Activated CD4-positive, alpha-beta T cell treated with anti-CD3 and anti-CD28 coated beads, Interleukin-2, amount 10 ng/mL, durations not matched to agents 7 days and 5 days (primary cell): ENCODE measurements around the gene FBXO31. TPM values are rescaled to one million over a fixed set of nuclear protein-coding genes. Genes with fewer than 3 reads are reported as not detected.

ENCODE experiments used
- CTCF ChIA-PET: fragments of 350-600 bp; sonication (Branson Sonifier 250); formaldehyde crosslinking; loops from one replicate; lab custom pipeline; 2021; ENCODE audit warnings: antibody characterized with exemption; lab: Charles Lee
- POLR2A ChIA-PET: fragments of 350-600 bp; sonication (Branson Sonifier 250); formaldehyde crosslinking; loops from one replicate; lab custom pipeline; 2021; ENCODE audit warnings: antibody characterized with exemption; lab: Charles Lee
- DNase-seq: peaks from one replicate; pipeline ENCODE4 v3.0.0-alpha.2; 2020
- H3K27ac Mint-ChIP-seq: one replicate; pipeline ENCODE4 v1.8.0; 2021; ENCODE audit warnings: mild to moderate bottlenecking, moderate library complexity, mixed read lengths
- H3K27me3 Mint-ChIP-seq: one replicate; pipeline ENCODE4 v1.8.0; 2021; ENCODE audit warnings: mixed read lengths
- H3K36me3 Mint-ChIP-seq: one replicate; pipeline ENCODE4 v1.8.0; 2021; ENCODE audit warnings: low read depth, mixed read lengths
- H3K4me1 Mint-ChIP-seq: one replicate; pipeline ENCODE4 v1.8.0; 2021; ENCODE audit warnings: mixed read lengths
- H3K4me3 Mint-ChIP-seq: one replicate; pipeline ENCODE4 v1.8.0; 2021; ENCODE audit warnings: mild to moderate bottlenecking, moderate library complexity, mixed read lengths
- H3K9me3 Mint-ChIP-seq: one replicate; pipeline ENCODE4 v1.8.0; 2021; ENCODE audit warnings: mixed read lengths
- total RNA-seq, 2 experiments: library from RNA; stranded (reverse); gene quantifications; one replicate each; pipeline ENCODE4 v1.2.3, GENCODE V29; 2021

FBXO31 gene
- total RNA-seq, 2 experiments from 2014 or later = 27.4 to 30.6 TPM

- Mint-ChIP-seq H3K36me3 (peaks cover 13% of the 10 kb centered on the region), H3K9me3 (peaks cover 6% of the 10 kb centered on the region), H3K27me3 (no peaks in the 10 kb centered on the region), H3K4me3 (no peak overlapping the region), H3K4me1 (peaks cover 8% of the 10 kb centered on the region), H3K27ac (no peak overlapping the region)
- ChIA-PET CTCF (interaction anchor here (1.5 kb wide), 1 partner anchor 84 kb away, joined by 3 read pairs; no protein-coding TSS in a partner anchor), POLR2A (no interaction called here)
- no peak for DNase-seq
Measured at GRCh38 chr16:87309620-87310525, 73.7 kb downstream of the FBXO31 start.

GRCh38 chr16:87308826-87309225 is 74.8 kb downstream of the FBXO31 start:
- H3K9me3 Mint-ChIP-seq = peaks cover 6% of the 10 kb centered on the region
- H3K36me3 Mint-ChIP-seq = peaks cover 9% of the 10 kb centered on the region
- no peak overlapping the region for H3K4me3 Mint-ChIP-seq
- peak overlapping the region; percentile 1 for H3K27ac Mint-ChIP-seq
- CTCF ChIA-PET = interaction anchor here (1.4 to 1.5 kb wide), 2 partner anchors 10 to 85 kb away, joined by 3 to 4 read pairs; no protein-coding TSS in a partner anchor
- DNase-seq = no peak
- H3K4me1 Mint-ChIP-seq = peaks cover 18% of the 10 kb centered on the region
- POLR2A ChIA-PET = no interaction called here
- H3K27me3 Mint-ChIP-seq = no peaks in the 10 kb centered on the region

- Mint-ChIP-seq H3K4me3 (no peak overlapping the region), H3K4me1 (peaks cover 32% of the 10 kb centered on the region), H3K9me3 (peaks cover 6% of the 10 kb centered on the region), H3K27ac (no peak overlapping the region), H3K36me3 (peaks cover 16% of the 10 kb centered on the region), H3K27me3 (no peaks in the 10 kb centered on the region)
- ChIA-PET POLR2A (no interaction called here), CTCF (interaction anchor here (1.5 kb wide), 1 partner anchor 11 kb away, joined by 4 read pairs; the partner anchor contains the start of gene C16orf95)
- no peak for DNase-seq
Measured at GRCh38 chr16:87306516-87306915, 77.1 kb downstream of the FBXO31 start.

GRCh38 chr16:87305505-87306391 is 77.8 kb downstream of the FBXO31 start:
- Mint-ChIP-seq H3K27ac (no peak overlapping the region), H3K4me3 (no peak overlapping the region), H3K9me3 (peaks cover 6% of the 10 kb centered on the region), H3K27me3 (no peaks in the 10 kb centered on the region), H3K36me3 (peaks cover 16% of the 10 kb centered on the region), H3K4me1 (peaks cover 32% of the 10 kb centered on the region)
- ChIA-PET POLR2A (no interaction called here), CTCF (no interaction called here)
- no peak for DNase-seq

GRCh38 chr16:87304951-87305350 is 78.6 kb downstream of the FBXO31 start:
- H3K27me3 Mint-ChIP-seq = no peaks in the 10 kb centered on the region
- ChIA-PET POLR2A (no interaction called here), CTCF (interaction anchor here (1.0 kb wide), 1 partner anchor 11 kb away, joined by 6 read pairs; no protein-coding TSS in a partner anchor)
- H3K9me3 Mint-ChIP-seq = peaks cover 6% of the 10 kb centered on the region
- peaks cover 32% of the 10 kb centered on the region for H3K4me1 Mint-ChIP-seq
- no peak for DNase-seq
- peak overlapping the region; percentile 68 for H3K27ac Mint-ChIP-seq
- H3K36me3 Mint-ChIP-seq = peaks cover 16% of the 10 kb centered on the region
- no peak overlapping the region for H3K4me3 Mint-ChIP-seq

GRCh38 chr16:87303962-87304521 is 79.5 kb downstream of the FBXO31 start:
- CTCF ChIA-PET = interaction anchor here (0.6 to 1.4 kb wide), 4 partner anchors 9 to 59 kb away, joined by 3 to 6 read pairs (median 3); partner anchors contain the start of gene C16orf95
- Mint-ChIP-seq H3K4me1 (peaks cover 32% of the 10 kb centered on the region), H3K9me3 (peaks cover 6% of the 10 kb centered on the region), H3K27ac (peak overlapping the region; percentile 86), H3K36me3 (peaks cover 16% of the 10 kb centered on the region), H3K4me3 (no peak overlapping the region), H3K27me3 (no peaks in the 10 kb centered on the region)
- no peak for DNase-seq
- POLR2A ChIA-PET = no interaction called here

GRCh38 chr16:87303431-87303930 is 80.1 kb downstream of the FBXO31 start:
- Mint-ChIP-seq H3K27me3 (no peaks in the 10 kb centered on the region), H3K4me3 (no peak overlapping the region), H3K36me3 (peaks cover 11% of the 10 kb centered on the region), H3K9me3 (peaks cover under 1% of the 10 kb centered on the region), H3K4me1 (peaks cover 28% of the 10 kb centered on the region), H3K27ac (peak overlapping the region; percentile 86)
- CTCF ChIA-PET = interaction anchor here (1.0 to 1.4 kb wide), 2 partner anchors 10 to 14 kb away, joined by 3 read pairs; partner anchors contain the start of gene C16orf95
- peak; percentile 12 for DNase-seq
- POLR2A ChIA-PET = no interaction called here

GRCh38 chr16:87298857-87299465 is 84.6 kb downstream of the FBXO31 start:
- H3K36me3 Mint-ChIP-seq = peaks cover 7% of the 10 kb centered on the region
- no peaks in the 10 kb centered on the region for H3K9me3 Mint-ChIP-seq
- H3K4me1 Mint-ChIP-seq = peaks cover 19% of the 10 kb centered on the region
- POLR2A ChIA-PET = no interaction called here
- no peaks in the 10 kb centered on the region for H3K27me3 Mint-ChIP-seq
- CTCF ChIA-PET = no interaction called here
- H3K4me3 Mint-ChIP-seq = no peak overlapping the region
- no peak overlapping the region for H3K27ac Mint-ChIP-seq
- no peak for DNase-seq

GRCh38 chr16:87297918-87298631 is 85.5 kb downstream of the FBXO31 start:
- H3K4me1 Mint-ChIP-seq = peaks cover 11% of the 10 kb centered on the region

GRCh38 chr16:87297407-87297806 is 86.2 kb downstream of the FBXO31 start:
- no peaks in the 10 kb centered on the region for H3K27me3 Mint-ChIP-seq
- H3K36me3 Mint-ChIP-seq = peaks cover 4% of the 10 kb centered on the region
- H3K4me3 Mint-ChIP-seq = no peak overlapping the region
- peaks cover 3% of the 10 kb centered on the region for H3K9me3 Mint-ChIP-seq
- POLR2A ChIA-PET = no interaction called here
- no peak for DNase-seq
- H3K27ac Mint-ChIP-seq = no peak overlapping the region
- peaks cover 7% of the 10 kb centered on the region for H3K4me1 Mint-ChIP-seq
- CTCF ChIA-PET = interaction anchor here (1.1 to 1.6 kb wide), 2 partner anchors 14 to 339 kb away, joined by 3 read pairs; no protein-coding TSS in a partner anchor

More at GRCh38 chr16:87297918-87298631, 85.5 kb downstream of the FBXO31 start:
- peaks cover 4% of the 10 kb centered on the region for H3K36me3 Mint-ChIP-seq
- H3K27me3 Mint-ChIP-seq = no peaks in the 10 kb centered on the region
- ChIA-PET POLR2A (no interaction called here), CTCF (interaction anchor here (0.6 to 1.6 kb wide), 4 partner anchors 13 to 638 kb away, joined by 3 to 4 read pairs (median 3); partner anchors contain the start of gene CA5A)
- no peak overlapping the region for H3K4me3 Mint-ChIP-seq
- H3K9me3 Mint-ChIP-seq = no peaks in the 10 kb centered on the region
- DNase-seq = peak; percentile 50
- no peak overlapping the region for H3K27ac Mint-ChIP-seq
